Measurements from ENCODE around the gene RIPOR3.

DNA sequence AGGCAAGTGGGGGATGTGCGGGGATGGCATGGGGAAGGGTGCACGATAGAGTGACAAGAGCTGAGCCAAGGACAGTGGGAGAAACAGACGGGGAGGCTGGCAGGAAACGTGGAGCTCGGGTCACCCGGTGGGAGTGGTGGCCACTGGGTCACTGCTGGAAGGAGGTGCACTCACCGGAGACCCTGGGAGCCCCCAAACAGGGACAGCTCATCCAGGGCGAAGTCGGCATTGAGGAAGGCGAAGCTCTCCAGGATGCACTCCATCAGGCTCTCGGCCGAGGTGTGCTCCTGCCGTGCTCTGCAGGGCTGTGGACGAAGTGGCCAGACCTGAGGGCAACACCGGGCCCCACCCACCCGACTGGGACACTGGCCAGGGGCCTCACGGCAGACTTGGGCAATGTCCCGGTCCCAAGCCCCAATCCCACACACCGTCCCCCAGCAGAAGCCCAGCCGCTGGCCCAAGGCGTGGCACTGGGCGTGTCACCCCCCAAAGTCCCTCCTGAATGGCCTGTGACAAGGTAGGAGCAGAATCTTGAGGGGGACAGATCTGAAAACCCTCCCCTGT is 93.9 kb downstream of the RIPOR3 start:
- TF ChIP-seq POLR2A (IDR thresholded peaks at IDR 0.05) = no peak
- TF ChIP-seq, protein P1, sequence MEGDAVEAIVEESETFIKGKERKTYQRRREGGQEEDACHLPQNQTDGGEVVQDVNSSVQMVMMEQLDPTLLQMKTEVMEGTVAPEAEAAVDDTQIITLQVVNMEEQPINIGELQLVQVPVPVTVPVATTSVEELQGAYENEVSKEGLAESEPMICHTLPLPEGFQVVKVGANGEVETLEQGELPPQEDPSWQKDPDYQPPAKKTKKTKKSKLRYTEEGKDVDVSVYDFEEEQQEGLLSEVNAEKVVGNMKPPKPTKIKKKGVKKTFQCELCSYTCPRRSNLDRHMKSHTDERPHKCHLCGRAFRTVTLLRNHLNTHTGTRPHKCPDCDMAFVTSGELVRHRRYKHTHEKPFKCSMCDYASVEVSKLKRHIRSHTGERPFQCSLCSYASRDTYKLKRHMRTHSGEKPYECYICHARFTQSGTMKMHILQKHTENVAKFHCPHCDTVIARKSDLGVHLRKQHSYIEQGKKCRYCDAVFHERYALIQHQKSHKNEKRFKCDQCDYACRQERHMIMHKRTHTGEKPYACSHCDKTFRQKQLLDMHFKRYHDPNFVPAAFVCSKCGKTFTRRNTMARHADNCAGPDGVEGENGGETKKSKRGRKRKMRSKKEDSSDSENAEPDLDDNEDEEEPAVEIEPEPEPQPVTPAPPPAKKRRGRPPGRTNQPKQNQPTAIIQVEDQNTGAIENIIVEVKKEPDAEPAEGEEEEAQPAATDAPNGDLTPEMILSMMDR (IDR thresholded peaks at IDR 0.05) = no peak
